Thyroid gland (tissue), 4 donors: ENCODE data around the gene PANK2.

ENCODE experiments used
- CTCF ChIP-seq, 6 experiments: fragments of 200-600 bp in 3 of 6; fragments of 450-650 bp in 3 of 6; sonication (generic) in 3 of 6; IDR thresholded peaks; one replicate each; pipeline ENCODE4 v1.5.1; 2016 to 2019; ENCODE audit warnings: antibody characterized with exemption in 6 of 6, mild to moderate bottlenecking in 2 of 6, inconsistent platforms in 1 of 6, moderate library complexity in 1 of 6
- POLR2A ChIP-seq, 2 donors: fragments of 450-650 bp; IDR thresholded peaks; one replicate each; pipeline ENCODE4 v1.6.1; 2017; ENCODE audit warnings: antibody characterized with exemption in 2 of 2, mild to moderate bottlenecking in 2 of 2, moderate library complexity in 1 of 2

GRCh38 chr20:3854462-3854871, 34.7 kb upstream of the PANK2 start:
- TF ChIP-seq CTCF (IDR thresholded peaks at IDR 0.05) = no peak
- TF ChIP-seq POLR2A (IDR thresholded peaks at IDR 0.05) = no peak
